Type B pancreatic cell (in vitro differentiated cells): ENCODE measurements around the gene SUSD1. TPM values are rescaled to one million over a fixed set of nuclear protein-coding genes. Genes with fewer than 3 reads are reported as not detected.

Experiments used
- DNase-seq: peaks from one replicate; pipeline ENCODE4 v3.0.0; 2021; ENCODE audit warnings: mixed read lengths; ENCODE audit not compliant: unreplicated experiment; ENCODE audit errors: extremely low spot score
- H3K27ac Mint-ChIP-seq: 2 replicates; pipeline ENCODE4 v1.8.0; 2021; ENCODE audit warnings: mild to moderate bottlenecking, mixed read lengths
- H3K27me3 Mint-ChIP-seq: 2 replicates; pipeline ENCODE4 v1.8.0; 2021; ENCODE audit warnings: mixed read lengths
- H3K36me3 Mint-ChIP-seq: 2 replicates; pipeline ENCODE4 v1.8.0; 2021; ENCODE audit warnings: mixed read lengths
- H3K4me1 Mint-ChIP-seq: one replicate; pipeline ENCODE4 v1.8.0; 2021; ENCODE audit warnings: mixed read lengths; ENCODE audit not compliant: unreplicated experiment
- H3K4me3 Mint-ChIP-seq: 2 replicates; pipeline ENCODE4 v1.8.0; 2021; ENCODE audit warnings: mild to moderate bottlenecking, mixed read lengths
- H3K9me3 Mint-ChIP-seq: 2 replicates; pipeline ENCODE4 v1.8.0; 2021; ENCODE audit warnings: mixed read lengths
- CTCF ChIP-seq: fragments of 200-600 bp; sonication (generic); conservative IDR thresholded peaks from 2 replicates; pipeline ENCODE4 v1.5.0; 2021; ENCODE audit warnings: antibody characterized with exemption, mild to moderate bottlenecking
- total RNA-seq: library from RNA; stranded (reverse); gene quantifications from 2 replicates; pipeline ENCODE4 v1.2.1, GENCODE V29; 2021; ENCODE audit warnings: low replicate concordance

The SUSD1 gene
- total RNA-seq, 1 donor from 2014 or later: 16.3 TPM

GRCh38 chr9:112034216-112034611 is 140.9 kb downstream of the SUSD1 start:
- H3K27ac Mint-ChIP-seq: no peak overlapping the region
- H3K36me3 Mint-ChIP-seq: peaks cover 26% of the 10 kb centered on the region
- no peak for TF ChIP-seq CTCF
- H3K9me3 Mint-ChIP-seq: no peaks in the 10 kb centered on the region
- no peak overlapping the region for H3K4me3 Mint-ChIP-seq
- H3K27me3 Mint-ChIP-seq: no peaks in the 10 kb centered on the region
- no peak for DNase-seq
- peaks cover 12% of the 10 kb centered on the region for H3K4me1 Mint-ChIP-seq

GRCh38 chr9:112033237-112034215 is 141.6 kb downstream of the SUSD1 start:
- peaks cover 12% of the 10 kb centered on the region for H3K4me1 Mint-ChIP-seq

DNA sequence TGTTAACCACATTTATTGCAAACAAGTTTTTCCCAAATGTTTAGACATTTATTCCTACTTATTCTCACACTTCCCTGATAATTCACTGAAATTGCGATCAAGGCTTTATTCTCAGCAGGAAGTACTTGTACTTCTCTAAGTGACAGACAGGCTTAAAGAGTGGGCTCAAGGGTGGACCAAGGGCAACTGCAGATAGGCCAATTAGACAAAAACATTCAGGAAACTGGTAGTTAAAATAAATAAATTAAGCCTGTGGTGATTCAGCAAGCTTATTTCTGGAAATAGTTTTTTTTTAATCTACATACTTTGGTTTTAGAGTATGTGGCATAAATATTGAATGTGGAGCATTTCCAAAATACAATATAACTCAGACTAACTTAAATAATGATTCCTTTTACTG is 142.4 kb downstream of the SUSD1 start:
- Mint-ChIP-seq H3K4me1 (peaks cover 12% of the 10 kb centered on the region), H3K27me3 (no peaks in the 10 kb centered on the region), H3K36me3 (peaks cover 20% of the 10 kb centered on the region), H3K4me3 (no peak overlapping the region), H3K9me3 (no peaks in the 10 kb centered on the region), H3K27ac (no peak overlapping the region)
- no peak for DNase-seq
- no peak for TF ChIP-seq CTCF

More at GRCh38 chr9:112033237-112034215, 141.6 kb downstream of the SUSD1 start:
- DNase-seq: no peak
- H3K27me3 Mint-ChIP-seq: no peaks in the 10 kb centered on the region
- H3K27ac Mint-ChIP-seq: no peak overlapping the region
- H3K36me3 Mint-ChIP-seq: peaks cover 22% of the 10 kb centered on the region
- H3K4me3 Mint-ChIP-seq: no peak overlapping the region
- H3K9me3 Mint-ChIP-seq: no peaks in the 10 kb centered on the region
- TF ChIP-seq CTCF: no peak

DNA sequence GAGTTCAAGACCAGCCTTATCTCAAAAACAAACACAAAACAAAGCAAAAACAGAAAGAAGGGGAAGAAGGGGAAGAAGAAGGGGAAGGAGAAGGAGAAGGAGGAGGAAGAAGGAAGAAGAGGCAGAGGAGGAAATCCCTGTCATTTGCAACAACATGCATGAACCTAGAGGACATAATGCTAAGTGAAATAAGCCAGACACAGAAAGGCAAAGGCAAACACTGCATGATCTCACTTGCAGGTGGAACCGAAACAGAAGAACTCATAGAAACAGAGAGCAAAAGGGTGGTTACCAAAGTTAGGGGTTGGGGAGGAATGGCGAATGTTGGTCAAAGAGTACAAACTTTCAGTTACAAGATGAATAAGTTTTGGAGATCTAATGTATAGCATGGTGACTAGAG is 143.1 kb downstream of the SUSD1 start:
- TF ChIP-seq CTCF: no peak
- H3K9me3 Mint-ChIP-seq: no peaks in the 10 kb centered on the region
- H3K27ac Mint-ChIP-seq: peak overlapping the region; percentile 1
- peaks cover 16% of the 10 kb centered on the region for H3K36me3 Mint-ChIP-seq
- DNase-seq: no peak
- H3K4me3 Mint-ChIP-seq: no peak overlapping the region
- H3K4me1 Mint-ChIP-seq: peaks cover 12% of the 10 kb centered on the region
- H3K27me3 Mint-ChIP-seq: no peaks in the 10 kb centered on the region

- Mint-ChIP-seq H3K4me1 (peaks cover 12% of the 10 kb centered on the region), H3K9me3 (no peaks in the 10 kb centered on the region), H3K36me3 (peaks cover 14% of the 10 kb centered on the region), H3K27ac (no peak overlapping the region), H3K4me3 (no peak overlapping the region), H3K27me3 (no peaks in the 10 kb centered on the region)
- no peak for TF ChIP-seq CTCF
- no peak for DNase-seq
These were observed 143.7 kb downstream of the SUSD1 start for GRCh38 chr9:112031400-112031799.
